ENCODE results near the gene CCDC122.
A peak's percentile ranks its signal among the peaks of the same experiment; 100 is the strongest.
"Not testable (repeated sequence)": the region's sequence is repeated elsewhere in the genome, so short reads cannot be mapped to it uniquely, and the experiment has no call there.

Gene CCDC122

DNA sequence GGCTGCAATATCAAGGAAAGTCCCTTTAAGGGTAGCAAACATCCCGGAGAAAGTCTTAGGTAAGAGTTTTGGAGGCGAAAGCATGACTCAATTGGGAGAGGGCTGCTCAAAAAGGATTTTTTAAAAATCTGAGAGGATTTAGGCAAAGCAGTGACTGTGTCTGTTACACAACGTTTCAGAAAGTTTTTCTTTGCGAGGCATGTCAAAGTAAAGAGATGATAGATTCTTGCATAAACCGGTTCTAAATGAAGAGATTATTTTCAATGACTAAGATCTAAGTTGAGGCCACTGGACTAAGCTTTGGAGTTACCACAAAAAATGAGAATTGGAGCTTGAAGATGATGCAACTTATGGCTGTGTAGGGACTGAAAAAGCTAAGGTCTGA is 49.1 kb downstream of the CCDC122 start:
- no peak for DNase-seq (ENCODE audit: extremely low spot score)
- ChIA-PET POLR2A (no interaction called here), CTCF (no interaction called here)
- TF ChIP-seq HDGF (IDR thresholded peaks at IDR 0.05; ENCODE audit: borderline replicate concordance) = no peak
- no peak for TF ChIP-seq SUZ12 (IDR thresholded peaks at IDR 0.05)
- TF ChIP-seq, protein P1, sequence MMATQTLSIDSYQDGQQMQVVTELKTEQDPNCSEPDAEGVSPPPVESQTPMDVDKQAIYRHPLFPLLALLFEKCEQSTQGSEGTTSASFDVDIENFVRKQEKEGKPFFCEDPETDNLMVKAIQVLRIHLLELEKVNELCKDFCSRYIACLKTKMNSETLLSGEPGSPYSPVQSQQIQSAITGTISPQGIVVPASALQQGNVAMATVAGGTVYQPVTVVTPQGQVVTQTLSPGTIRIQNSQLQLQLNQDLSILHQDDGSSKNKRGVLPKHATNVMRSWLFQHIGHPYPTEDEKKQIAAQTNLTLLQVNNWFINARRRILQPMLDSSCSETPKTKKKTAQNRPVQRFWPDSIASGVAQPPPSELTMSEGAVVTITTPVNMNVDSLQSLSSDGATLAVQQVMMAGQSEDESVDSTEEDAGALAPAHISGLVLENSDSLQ (IDR thresholded peaks at IDR 0.05) = no peak
- TF ChIP-seq L3MBTL2 (conservative IDR thresholded peaks at IDR 0.05) = no peak
- TF ChIP-seq FOXM1 (IDR thresholded peaks at IDR 0.05; ENCODE audit: borderline replicate concordance) = no peak
- no peak for TF ChIP-seq BHLHE40 (IDR thresholded peaks at IDR 0.05; ENCODE audit: borderline replicate concordance)
- no peak for TF ChIP-seq LEF1 (IDR thresholded peaks at IDR 0.05; ENCODE audit: borderline replicate concordance)
- TF ChIP-seq CTBP1 (IDR thresholded peaks at IDR 0.05; ENCODE audit: borderline replicate concordance) = no peak
- no peak for TF ChIP-seq ZNF384 (IDR thresholded peaks at IDR 0.05)
- no peak for TF ChIP-seq FOXK2 (IDR thresholded peaks at IDR 0.05)
- no peak for TF ChIP-seq NFRKB (IDR thresholded peaks at IDR 0.05)
- TF ChIP-seq SP1 (IDR thresholded peaks at IDR 0.05) = no peak
- TF ChIP-seq ARNT (IDR thresholded peaks at IDR 0.05) = no peak
- TF ChIP-seq TARDBP (IDR thresholded peaks at IDR 0.05) = no peak
- TF ChIP-seq ELF4 (IDR thresholded peaks at IDR 0.05) = no peak
- no peak for TF ChIP-seq FOXA1 (IDR thresholded peaks at IDR 0.05)

DNA sequence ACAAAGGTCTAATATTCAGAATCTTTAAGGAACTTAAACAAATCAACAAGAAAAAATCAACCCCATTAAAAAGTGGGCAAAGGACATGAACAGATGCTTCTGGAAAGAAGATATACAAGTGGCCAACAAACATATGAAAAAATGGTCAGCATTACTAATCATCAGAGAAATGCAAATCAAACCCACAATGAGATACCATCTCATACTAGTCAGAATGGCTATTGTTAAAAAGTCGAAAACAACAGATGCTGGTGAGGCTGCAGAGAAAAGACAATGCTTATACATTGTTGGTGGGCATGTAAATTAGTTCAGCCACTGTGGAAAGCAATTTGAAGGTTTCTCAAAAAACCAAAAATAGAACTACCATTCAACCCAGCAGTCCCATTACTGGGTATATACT is 54.9 kb downstream of the CCDC122 start:
- POLR2A ChIA-PET; DNase-seq (ENCODE audit: extremely low spot score); CTCF ChIA-PET: not testable (repeated sequence)

DNA sequence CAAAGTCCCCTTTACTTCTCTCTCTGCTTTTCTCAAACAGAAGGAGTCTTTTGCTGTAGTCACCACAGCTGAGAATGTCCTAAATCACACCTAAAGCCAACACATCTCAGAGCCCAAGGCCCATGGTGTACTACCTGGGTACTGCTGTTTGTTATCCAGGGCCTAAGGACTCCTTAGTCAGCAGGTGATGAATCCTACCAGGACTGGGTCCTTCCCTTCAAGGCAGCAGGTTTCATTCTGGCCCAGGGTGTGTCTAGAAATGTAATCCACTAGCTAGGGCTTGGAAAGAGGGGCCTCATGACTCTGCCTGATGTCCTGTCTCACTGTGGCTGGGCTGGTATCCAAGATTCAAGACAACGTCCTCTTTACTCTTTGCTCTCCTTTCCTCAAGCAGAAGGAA is 56.6 kb downstream of the CCDC122 start:
- TF ChIP-seq FOXK2 (IDR thresholded peaks at IDR 0.05) = no peak
- no peak for TF ChIP-seq HDGF (IDR thresholded peaks at IDR 0.05; ENCODE audit: borderline replicate concordance)
- TF ChIP-seq NFRKB (IDR thresholded peaks at IDR 0.05) = no peak
- no peak for TF ChIP-seq BHLHE40 (IDR thresholded peaks at IDR 0.05; ENCODE audit: borderline replicate concordance)
- TF ChIP-seq SP1 (IDR thresholded peaks at IDR 0.05) = no peak
- TF ChIP-seq LEF1 (IDR thresholded peaks at IDR 0.05; ENCODE audit: borderline replicate concordance) = no peak
- TF ChIP-seq L3MBTL2 (conservative IDR thresholded peaks at IDR 0.05) = no peak
- TF ChIP-seq CTBP1 (IDR thresholded peaks at IDR 0.05; ENCODE audit: borderline replicate concordance) = no peak
- no peak for TF ChIP-seq SUZ12 (IDR thresholded peaks at IDR 0.05)
- no peak for TF ChIP-seq TARDBP (IDR thresholded peaks at IDR 0.05)
- TF ChIP-seq FOXM1 (IDR thresholded peaks at IDR 0.05; ENCODE audit: borderline replicate concordance) = no peak
- TF ChIP-seq FOXA1 (IDR thresholded peaks at IDR 0.05) = no peak
- TF ChIP-seq, protein P1 (IDR thresholded peaks at IDR 0.05) = no peak
- no peak for TF ChIP-seq ZNF384 (IDR thresholded peaks at IDR 0.05)
- ChIA-PET POLR2A (no interaction called here), CTCF (interaction anchor here (0.6 kb wide), 1 partner anchor 31 kb away, joined by 3 read pairs; no protein-coding TSS in a partner anchor)
- no peak for DNase-seq (ENCODE audit: extremely low spot score)

DNA sequence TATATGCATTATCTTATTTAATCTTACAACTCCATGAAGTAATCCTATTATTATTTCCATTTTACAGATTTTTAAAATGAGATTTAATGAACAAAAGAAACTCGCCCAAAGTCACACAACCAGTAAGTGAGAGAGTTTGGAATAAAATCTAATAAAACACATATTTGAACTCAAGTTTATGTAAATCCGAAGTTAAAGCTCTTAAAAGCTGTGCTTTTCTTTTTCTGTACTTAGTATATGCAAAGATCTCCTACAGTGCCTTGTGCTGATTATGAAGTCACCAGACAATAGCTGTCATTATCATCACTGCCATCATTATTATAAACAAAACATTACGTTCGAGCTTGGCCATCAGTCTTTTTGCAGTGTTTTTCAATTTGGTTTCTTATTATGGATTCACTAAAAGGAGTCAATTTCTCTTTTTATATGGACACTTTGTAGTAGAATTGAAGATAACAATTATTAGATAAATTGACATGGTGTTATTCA is 63.1 kb downstream of the CCDC122 start:
- DNase-seq (ENCODE audit: extremely low spot score) = no peak
- ChIA-PET CTCF (interaction anchor here (0.6 kb wide), 1 partner anchor 15 kb away, joined by 3 read pairs; no protein-coding TSS in a partner anchor), POLR2A (no interaction called here)
- TF ChIP-seq TARDBP (IDR thresholded peaks at IDR 0.05) (no peak), CTBP1 (IDR thresholded peaks at IDR 0.05; ENCODE audit: borderline replicate concordance) (no peak), SP1 (IDR thresholded peaks at IDR 0.05) (no peak), NFRKB (IDR thresholded peaks at IDR 0.05) (no peak), ZNF384 (IDR thresholded peaks at IDR 0.05) (no peak)

DNA sequence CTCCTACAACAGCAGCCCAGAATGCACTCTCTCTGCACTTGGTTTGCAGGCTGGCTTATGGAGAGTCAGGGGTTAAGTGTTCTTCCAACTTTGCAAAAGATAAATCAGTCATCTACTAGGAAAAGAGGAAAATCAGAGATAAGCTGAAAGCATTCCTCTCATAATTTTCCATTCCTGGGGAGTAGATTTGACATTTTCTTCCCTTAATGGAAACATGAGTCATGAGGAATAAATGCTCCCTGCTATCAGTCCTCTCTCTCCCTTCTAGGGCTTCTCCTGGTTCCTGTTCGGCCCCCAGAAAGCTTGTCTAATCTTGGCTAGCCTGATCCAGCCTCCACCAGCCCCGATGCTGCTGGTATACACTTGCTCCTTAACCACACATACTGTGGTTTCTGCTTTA is 64.3 kb downstream of the CCDC122 start:
- peak; percentile 56 for DNase-seq (ENCODE audit: extremely low spot score)
- ChIA-PET CTCF (interaction anchor here (0.7 to 2.3 kb wide), 2 partner anchors 11 to 548 kb away, joined by 4 to 11 read pairs; no protein-coding TSS in a partner anchor), POLR2A (no interaction called here)
- TF ChIP-seq, protein P1 (IDR thresholded peaks at IDR 0.05) = peak; percentile 53
- no peak for TF ChIP-seq LEF1 (IDR thresholded peaks at IDR 0.05; ENCODE audit: borderline replicate concordance)
- peak; percentile 72; the same call in 1 of the 2 replicates for TF ChIP-seq CTBP1 (IDR thresholded peaks at IDR 0.05; ENCODE audit: borderline replicate concordance)
- TF ChIP-seq NFRKB (IDR thresholded peaks at IDR 0.05) = no peak
- TF ChIP-seq HDGF (IDR thresholded peaks at IDR 0.05; ENCODE audit: borderline replicate concordance) = no peak
- no peak for TF ChIP-seq SP1 (IDR thresholded peaks at IDR 0.05)

DNA sequence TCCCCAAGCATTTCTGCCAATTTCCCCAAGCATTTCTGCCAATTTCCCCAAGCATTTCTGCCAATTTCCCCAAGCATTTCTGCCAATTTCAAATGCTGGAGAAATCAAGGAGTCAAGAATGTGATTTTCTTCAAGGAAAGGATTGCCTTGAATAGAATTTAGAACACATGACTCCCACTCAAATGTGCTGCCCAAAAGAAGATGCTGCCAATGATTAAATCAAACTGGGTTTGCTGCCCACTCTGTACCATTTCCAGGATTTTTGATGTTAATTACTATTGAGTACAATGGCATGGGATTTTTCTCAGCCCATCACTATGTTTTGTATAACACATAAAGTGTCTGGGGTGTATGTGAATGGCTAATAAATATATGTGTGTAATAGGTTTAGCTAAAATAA is 70.9 kb downstream of the CCDC122 start:
- DNase-seq (ENCODE audit: extremely low spot score) = no peak
- POLR2A ChIA-PET = no interaction called here
- CTCF ChIA-PET = no interaction called here
- TF ChIP-seq L3MBTL2 (conservative IDR thresholded peaks at IDR 0.05) (no peak), LEF1 (IDR thresholded peaks at IDR 0.05; ENCODE audit: borderline replicate concordance) (no peak), HDGF (IDR thresholded peaks at IDR 0.05; ENCODE audit: borderline replicate concordance) (no peak), CTBP1 (IDR thresholded peaks at IDR 0.05; ENCODE audit: borderline replicate concordance) (no peak), FOXK2 (IDR thresholded peaks at IDR 0.05) (no peak), BHLHE40 (IDR thresholded peaks at IDR 0.05; ENCODE audit: borderline replicate concordance) (no peak), NFRKB (IDR thresholded peaks at IDR 0.05) (no peak), SUZ12 (IDR thresholded peaks at IDR 0.05) (no peak), TARDBP (IDR thresholded peaks at IDR 0.05) (no peak), FOXA1 (IDR thresholded peaks at IDR 0.05) (no peak)

DNA sequence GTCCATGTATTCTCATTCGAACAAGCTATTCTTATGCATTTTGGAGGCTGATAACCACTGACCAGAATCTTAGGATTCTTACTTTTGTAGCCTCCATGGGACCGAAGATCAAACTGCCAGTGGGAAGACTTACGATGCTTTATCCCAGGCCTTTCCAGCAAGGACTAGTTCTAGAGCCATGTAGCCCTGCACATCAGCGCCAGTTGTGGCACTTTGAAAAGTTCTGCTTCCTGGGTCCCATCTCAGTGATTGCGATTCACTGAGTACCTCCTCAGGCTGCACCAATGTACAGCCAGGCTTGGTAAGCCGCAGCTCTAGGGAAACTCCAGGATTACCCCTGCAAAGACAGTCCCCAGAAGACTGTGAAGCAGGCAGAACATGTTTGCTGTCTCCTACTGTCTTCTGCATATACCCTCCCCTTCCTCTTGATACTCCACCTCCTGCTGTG is 73.8 kb downstream of the CCDC122 start:
- no peak for TF ChIP-seq LEF1 (IDR thresholded peaks at IDR 0.05; ENCODE audit: borderline replicate concordance)
- no peak for TF ChIP-seq TARDBP (IDR thresholded peaks at IDR 0.05)
- TF ChIP-seq NFRKB (IDR thresholded peaks at IDR 0.05) = no peak
- TF ChIP-seq BHLHE40 (IDR thresholded peaks at IDR 0.05; ENCODE audit: borderline replicate concordance) = no peak
- TF ChIP-seq SUZ12 (IDR thresholded peaks at IDR 0.05) = no peak
- no peak for TF ChIP-seq FOXA1 (IDR thresholded peaks at IDR 0.05)
- no peak for TF ChIP-seq FOXK2 (IDR thresholded peaks at IDR 0.05)
- no peak for TF ChIP-seq ELF4 (IDR thresholded peaks at IDR 0.05)
- TF ChIP-seq FOXM1 (IDR thresholded peaks at IDR 0.05; ENCODE audit: borderline replicate concordance) = no peak
- no peak for TF ChIP-seq CTBP1 (IDR thresholded peaks at IDR 0.05; ENCODE audit: borderline replicate concordance)
- no peak for TF ChIP-seq HDGF (IDR thresholded peaks at IDR 0.05; ENCODE audit: borderline replicate concordance)
- TF ChIP-seq ZNF384 (IDR thresholded peaks at IDR 0.05) = no peak
- TF ChIP-seq ARNT (IDR thresholded peaks at IDR 0.05) = no peak
- no peak for TF ChIP-seq SP1 (IDR thresholded peaks at IDR 0.05)
- TF ChIP-seq L3MBTL2 (conservative IDR thresholded peaks at IDR 0.05) = no peak
- TF ChIP-seq, protein P1 (IDR thresholded peaks at IDR 0.05) = no peak
- DNase-seq (ENCODE audit: extremely low spot score) = no peak
- POLR2A ChIA-PET = no interaction called here
- CTCF ChIA-PET = interaction anchor here (2.3 kb wide), 1 partner anchor 9 kb away, joined by 11 read pairs; no protein-coding TSS in a partner anchor
